ENCODE data around the gene PAQR3. TPM values are rescaled to one million over a fixed set of nuclear protein-coding genes. Genes with fewer than 3 reads are reported as not detected.

The PAQR3 gene
- total and polyA plus RNA-seq, 9 of the 15 experiments (the other 6 are each of a cell fraction or from before 2014, with no cell fraction given): 10.7 to 77.1 (median 31.6) TPM

DNA sequence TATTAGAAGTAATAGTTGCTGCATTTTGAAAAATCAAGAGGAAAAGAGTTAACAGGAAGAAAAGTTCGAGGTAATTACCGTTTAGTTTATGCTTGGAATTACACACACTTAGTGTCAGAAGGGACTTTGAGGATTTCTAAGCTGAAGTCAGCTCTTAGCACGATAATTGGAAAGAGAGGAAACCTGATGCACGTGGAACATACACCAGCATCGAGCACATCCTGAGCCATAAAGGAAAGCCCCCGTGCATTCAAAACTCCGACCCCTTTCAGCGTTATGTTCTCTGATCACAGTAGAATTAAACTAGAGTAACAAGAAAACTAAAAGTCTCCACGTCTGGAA, 400 bp upstream of the PAQR3 start:
- Histone ChIP-seq H3K79me2 (ENCODE audit: control insufficient read depth, insufficient read depth, low read length) (peaks cover 29% of the 10 kb centered on the region), H3K4me1 (replicated peaks in 1 of 2; ENCODE audit: control insufficient read depth in 2 of 2, insufficient read depth in 2 of 2, low read length in 2 of 2) (peaks cover 10 to 19% of the 10 kb centered on the region in 2 experiments; a peak in 4 of 5 replicates), H3K4me2 (ENCODE audit: insufficient read depth, low read length) (peak overlapping the region; percentile 91), H3K9ac (ENCODE audit: insufficient read depth in 1 of 2, low read depth in 2 of 2, low read length in 2 of 2) (peak overlapping the region; percentile 82 to 99), H3K4me3 (peak overlapping the region; percentile 68), H3K27ac (ENCODE audit: extremely low read depth, low read depth, low read length) (peak overlapping the region; percentile 68; the same call in 2 of the 3 replicates), H3K27me3 (ENCODE audit: control insufficient read depth in 2 of 2, insufficient read depth in 2 of 2, low read length in 2 of 2) (no peaks in the 10 kb centered on the region), H3K9me3 (replicated peaks; ENCODE audit: control insufficient read depth, insufficient read depth, low read depth, low read length) (no peaks in the 10 kb centered on the region), H3K9me1 (ENCODE audit: control insufficient read depth, insufficient read depth, low read length) (no peaks in the 10 kb centered on the region), H4K20me1 (replicated peaks; ENCODE audit: control insufficient read depth, insufficient read depth, low read length) (no peaks in the 10 kb centered on the region), H3K36me3 (ENCODE audit: control insufficient read depth, insufficient read depth, low read length) (peaks cover 3% of the 10 kb centered on the region; the same call in 2 of the 3 replicates), H2AFZ (ENCODE audit: low read depth, low read length) (peak overlapping the region; percentile 98)
- intact Hi-C loops (cut with micrococcal nuclease): loop anchor here (10.0 kb wide), 1 partner anchor 985 kb away; no protein-coding TSS in a partner anchor
- FAIRE-seq (peak; percentile 49), ATAC-seq (peak; percentile 13), DNase-seq (ENCODE audit: extremely low read depth in 1 of 4, low spot score in 3 of 4) (peak in 1 of 4 experiments; percentile 18)
- BruUV-seq (replicated peaks): TSS peak; percentile 78
- 3% methylated on average over 9 of the region's 9 CpGs for WGBS (ENCODE audit: insufficient coverage, low coverage, missing lambda C conversion rate)
- CTCF ChIA-PET (ENCODE audit: low intra/inter-chr PET ratio): no interaction called here
- POLR2A ChIA-PET: interaction anchor here (0.7 to 1.1 kb wide), 3 partner anchors 13 to 273 kb away, joined by 3 to 6 read pairs (median 4); no protein-coding TSS in a partner anchor
- in situ Hi-C loops (cut with MboI): no loop called here
- TF ChIP-seq ATF1 (CRISPR knock-in tag; IDR thresholded peaks at IDR 0.05): no peak
- 0 out of 2 replicates have a peak, but pooled peaks have one; percentile 72 for TF ChIP-seq ATF1 (tag; IDR thresholded peaks at IDR 0.05)
- TF ChIP-seq CREB3 (tag; conservative IDR thresholded peaks at IDR 0.05; ENCODE audit: low read depth): 0 out of 2 replicates have a peak, but pooled peaks have one; percentile 50
- 0 out of 2 replicates have a peak, but pooled peaks have one; percentile 4 for TF ChIP-seq CXXC5 (CRISPR knock-in tag; IDR thresholded peaks at IDR 0.05)
- TF ChIP-seq, protein P1, sequence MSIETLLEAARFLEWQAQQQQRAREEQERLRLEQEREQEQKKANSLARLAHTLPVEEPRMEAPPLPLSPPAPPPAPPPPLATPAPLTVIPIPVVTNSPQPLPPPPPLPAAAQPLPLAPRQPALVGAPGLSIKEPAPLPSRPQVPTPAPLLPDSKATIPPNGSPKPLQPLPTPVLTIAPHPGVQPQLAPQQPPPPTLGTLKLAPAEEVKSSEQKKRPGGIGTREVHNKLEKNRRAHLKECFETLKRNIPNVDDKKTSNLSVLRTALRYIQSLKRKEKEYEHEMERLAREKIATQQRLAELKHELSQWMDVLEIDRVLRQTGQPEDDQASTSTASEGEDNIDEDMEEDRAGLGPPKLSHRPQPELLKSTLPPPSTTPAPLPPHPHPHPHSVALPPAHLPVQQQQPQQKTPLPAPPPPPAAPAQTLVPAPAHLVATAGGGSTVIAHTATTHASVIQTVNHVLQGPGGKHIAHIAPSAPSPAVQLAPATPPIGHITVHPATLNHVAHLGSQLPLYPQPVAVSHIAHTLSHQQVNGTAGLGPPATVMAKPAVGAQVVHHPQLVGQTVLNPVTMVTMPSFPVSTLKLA (conservative IDR thresholded peaks at IDR 0.05): peak in 1 of 2 experiments; percentile 46; a peak in 1 of 4 replicates
- peak; percentile 32; the same call in 1 of the 2 replicates for TF ChIP-seq L3MBTL2 (IDR thresholded peaks at IDR 0.05)
- TF ChIP-seq EHMT2 (IDR thresholded peaks at IDR 0.05): no peak
- TF ChIP-seq NFRKB (IDR thresholded peaks at IDR 0.05; ENCODE audit: low read depth): peak; percentile 45; the same call in 1 of the 2 replicates
- TF ChIP-seq, protein P2, sequence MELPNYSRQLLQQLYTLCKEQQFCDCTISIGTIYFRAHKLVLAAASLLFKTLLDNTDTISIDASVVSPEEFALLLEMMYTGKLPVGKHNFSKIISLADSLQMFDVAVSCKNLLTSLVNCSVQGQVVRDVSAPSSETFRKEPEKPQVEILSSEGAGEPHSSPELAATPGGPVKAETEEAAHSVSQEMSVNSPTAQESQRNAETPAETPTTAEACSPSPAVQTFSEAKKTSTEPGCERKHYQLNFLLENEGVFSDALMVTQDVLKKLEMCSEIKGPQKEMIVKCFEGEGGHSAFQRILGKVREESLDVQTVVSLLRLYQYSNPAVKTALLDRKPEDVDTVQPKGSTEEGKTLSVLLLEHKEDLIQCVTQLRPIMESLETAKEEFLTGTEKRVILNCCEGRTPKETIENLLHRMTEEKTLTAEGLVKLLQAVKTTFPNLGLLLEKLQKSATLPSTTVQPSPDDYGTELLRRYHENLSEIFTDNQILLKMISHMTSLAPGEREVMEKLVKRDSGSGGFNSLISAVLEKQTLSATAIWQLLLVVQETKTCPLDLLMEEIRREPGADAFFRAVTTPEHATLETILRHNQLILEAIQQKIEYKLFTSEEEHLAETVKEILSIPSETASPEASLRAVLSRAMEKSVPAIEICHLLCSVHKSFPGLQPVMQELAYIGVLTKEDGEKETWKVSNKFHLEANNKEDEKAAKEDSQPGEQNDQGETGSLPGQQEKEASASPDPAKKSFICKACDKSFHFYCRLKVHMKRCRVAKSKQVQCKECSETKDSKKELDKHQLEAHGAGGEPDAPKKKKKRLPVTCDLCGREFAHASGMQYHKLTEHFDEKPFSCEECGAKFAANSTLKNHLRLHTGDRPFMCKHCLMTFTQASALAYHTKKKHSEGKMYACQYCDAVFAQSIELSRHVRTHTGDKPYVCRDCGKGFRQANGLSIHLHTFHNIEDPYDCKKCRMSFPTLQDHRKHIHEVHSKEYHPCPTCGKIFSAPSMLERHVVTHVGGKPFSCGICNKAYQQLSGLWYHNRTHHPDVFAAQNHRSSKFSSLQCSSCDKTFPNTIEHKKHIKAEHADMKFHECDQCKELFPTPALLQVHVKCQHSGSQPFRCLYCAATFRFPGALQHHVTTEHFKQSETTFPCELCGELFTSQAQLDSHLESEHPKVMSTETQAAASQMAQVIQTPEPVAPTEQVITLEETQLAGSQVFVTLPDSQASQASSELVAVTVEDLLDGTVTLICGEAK (IDR thresholded peaks at IDR 0.05): peak; percentile 53
- TF ChIP-seq, protein P2 (CRISPR knock-in tag; IDR thresholded peaks at IDR 0.05): no peak

Measured in K562 (cell line).